A172 (cell line): Measurements from ENCODE around the gene GGACT. TPM values are rescaled to one million over a fixed set of nuclear protein-coding genes. Genes with fewer than 3 reads are reported as not detected.

Source experiments
- DNase-seq: peaks from one replicate; pipeline ENCODE4 v3.0.0-alpha.2; 2015; ENCODE audit warnings: low spot score
- total RNA-seq: library from RNA; depleted of rRNA; stranded (reverse); fragments of >200 nt; shearing (Covaris generic); gene quantifications from 2 replicates; pipeline ENCODE4 v1.2.3, GENCODE V29; 2014

The GGACT gene
- total RNA-seq, 1 experiment from 2014 or later: 0.72 TPM

- peak; percentile 31 for DNase-seq
These were observed 74.5 kb downstream of the GGACT start for GRCh38 chr13:100513987-100514670.

DNA sequence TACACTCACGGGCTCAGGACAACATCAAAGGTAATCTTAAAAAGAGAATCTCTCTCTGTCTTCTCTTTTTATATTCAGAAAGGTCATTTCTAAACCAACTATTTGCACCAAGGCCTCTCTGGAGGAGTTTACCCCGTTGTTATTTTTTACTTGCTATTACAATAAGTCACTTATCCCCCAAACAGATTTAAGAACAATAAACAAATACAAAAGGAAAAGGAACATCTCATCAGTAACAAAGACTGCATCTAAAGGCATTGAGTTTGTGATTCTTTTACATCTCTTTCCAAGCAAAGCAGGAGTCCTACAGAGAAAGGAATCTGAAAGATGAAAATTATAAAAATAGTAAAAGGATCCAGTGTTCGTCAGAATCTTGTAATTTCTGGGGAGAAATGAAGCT, 75.4 kb downstream of the GGACT start:
- DNase-seq: no peak

GRCh38 chr13:100512422-100512821, 76.2 kb downstream of the GGACT start:
- DNase-seq: peak; percentile 68

- no peak for DNase-seq
These were observed 77.1 kb downstream of the GGACT start for GRCh38 chr13:100511466-100511865.

DNA sequence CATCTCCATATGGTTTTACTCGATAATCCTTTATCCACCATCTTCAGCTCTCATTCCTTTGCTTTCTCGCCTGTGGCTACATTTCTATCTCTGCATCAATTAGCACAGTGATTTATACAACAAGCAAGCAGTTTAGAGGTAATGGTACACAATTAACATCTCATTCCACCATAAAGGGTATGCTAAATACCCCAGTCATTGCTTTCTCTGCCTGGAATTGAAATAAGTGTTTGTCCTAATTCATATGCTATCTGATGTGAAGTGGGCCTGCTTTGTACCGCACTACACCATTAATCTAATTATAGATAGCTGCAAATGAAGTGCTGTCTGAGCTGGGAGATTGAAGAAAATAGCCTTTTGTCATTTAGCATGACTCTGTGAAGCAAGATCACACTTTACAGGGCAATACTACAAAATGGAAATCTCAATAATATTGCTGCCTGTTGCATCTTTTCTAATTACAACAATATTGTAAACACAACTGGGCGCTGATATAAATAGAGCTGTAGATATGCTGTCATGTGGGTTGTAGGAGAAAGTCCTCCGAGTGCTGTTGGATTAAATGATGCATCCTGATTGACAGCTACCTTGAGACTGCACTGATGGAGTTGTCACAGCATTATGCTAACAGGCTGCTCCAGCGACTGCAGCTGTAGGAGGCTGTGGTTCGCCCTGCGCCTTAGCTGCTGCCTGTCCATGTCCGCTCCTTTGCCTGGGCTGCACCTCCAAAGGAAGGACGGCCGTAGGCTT, 78.2 kb downstream of the GGACT start:
- no peak for DNase-seq

GRCh38 chr13:100508996-100509395, 79.6 kb downstream of the GGACT start:
- no peak for DNase-seq

GRCh38 chr13:100508455-100508854, 80.1 kb downstream of the GGACT start:
- DNase-seq: no peak

DNA sequence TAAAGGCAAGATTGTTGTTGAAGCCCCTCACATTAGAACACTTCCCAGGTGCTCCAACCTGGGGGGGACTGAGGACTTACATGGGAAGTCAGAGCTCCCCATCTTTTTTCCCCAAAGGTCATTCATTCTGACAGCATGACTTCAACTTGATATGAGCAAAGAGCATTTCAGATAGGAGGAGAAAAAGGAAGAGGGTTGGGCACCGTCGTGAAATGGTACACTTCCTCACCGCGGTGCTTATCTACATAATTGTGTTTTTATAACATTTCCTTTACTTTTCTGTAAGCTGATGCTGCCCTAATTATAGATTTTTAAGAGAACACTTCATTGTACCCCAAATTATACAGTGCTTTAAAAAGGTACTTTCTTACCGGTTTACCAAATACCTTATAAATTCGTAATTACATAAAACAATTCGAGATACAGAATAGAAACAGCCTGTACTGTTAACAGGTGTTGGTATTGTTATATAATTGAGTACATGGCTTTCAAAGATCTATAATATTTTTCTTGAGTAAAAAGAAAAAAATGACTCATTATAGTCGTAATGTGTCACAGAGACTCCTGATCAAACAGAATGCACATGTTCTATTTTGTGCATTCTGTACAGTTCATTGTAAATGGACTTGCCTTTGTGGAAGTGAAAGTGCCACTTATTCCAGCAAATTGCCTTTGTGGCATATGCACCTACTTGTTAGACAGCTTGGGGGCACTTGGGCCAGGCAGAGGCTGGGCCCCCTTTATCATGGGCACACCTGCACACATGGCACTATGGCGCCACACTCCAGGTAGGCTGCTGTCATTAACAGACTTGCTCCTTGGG, 81.8 kb downstream of the GGACT start:
- DNase-seq: no peak

DNA sequence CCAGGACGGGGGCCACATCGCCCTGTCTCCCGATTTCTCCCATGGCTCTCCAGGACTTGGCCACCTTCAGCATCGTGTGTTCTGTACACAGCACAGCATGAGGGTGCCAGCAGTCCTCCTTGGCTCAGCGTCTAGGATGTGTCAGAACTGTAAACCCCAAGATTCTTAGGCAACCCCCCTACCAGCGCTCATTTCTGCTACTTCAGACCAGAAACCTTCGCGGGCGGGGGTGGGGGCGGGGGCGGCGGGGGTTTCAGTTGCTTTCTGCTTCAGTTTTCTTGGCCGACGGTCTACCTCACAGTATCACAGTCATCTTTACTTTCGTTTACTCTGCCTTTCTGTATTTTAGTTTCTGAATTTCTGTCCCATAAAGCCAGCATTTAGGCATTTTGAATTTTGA, 82.4 kb downstream of the GGACT start:
- no peak for DNase-seq

DNA sequence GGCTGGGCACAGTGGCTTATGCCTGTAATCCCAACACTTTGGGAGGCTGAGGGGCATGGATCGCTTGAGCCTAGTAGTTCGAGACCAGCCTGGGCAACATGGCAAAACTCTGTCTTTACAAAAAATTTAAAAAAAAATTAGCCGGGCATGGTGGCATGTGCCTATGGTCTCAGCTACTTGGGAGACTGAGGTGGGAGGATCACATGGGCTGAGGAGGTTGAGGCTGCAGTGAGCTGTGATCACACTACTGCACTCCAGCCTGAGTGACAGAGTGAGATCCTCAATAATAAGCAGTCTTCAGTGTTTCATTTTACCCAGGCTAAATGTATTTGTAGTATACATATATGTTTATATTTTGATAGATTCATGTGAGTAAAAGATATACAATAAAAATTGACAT, 85.0 kb downstream of the GGACT start:
- DNase-seq: no peak

DNA sequence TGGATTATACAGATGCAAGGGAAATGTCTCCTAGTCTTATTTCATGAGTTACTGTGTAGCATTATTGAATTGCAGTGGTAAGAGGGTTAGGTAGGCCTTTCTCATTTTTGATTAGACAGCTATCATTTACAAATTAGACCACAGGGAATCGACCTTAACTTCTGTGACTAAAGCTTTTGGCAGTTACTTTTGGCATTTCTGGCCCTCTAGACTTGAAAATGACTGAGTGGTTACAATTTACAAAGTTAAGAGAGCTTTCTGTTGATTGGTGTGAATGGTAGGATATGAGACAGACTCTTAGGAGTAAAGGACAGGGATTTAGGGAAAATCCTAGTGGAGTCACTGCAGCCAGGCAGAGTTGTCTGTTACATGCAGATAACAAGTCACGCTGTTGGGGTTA, 86.1 kb downstream of the GGACT start:
- DNase-seq: no peak

GRCh38 chr13:100497389-100497788, 91.2 kb downstream of the GGACT start:
- peak; percentile 68 for DNase-seq

GRCh38 chr13:100495455-100495854, 93.1 kb downstream of the GGACT start:
- DNase-seq: no peak

GRCh38 chr13:100493418-100493817, 95.2 kb downstream of the GGACT start:
- DNase-seq: no peak

DNA sequence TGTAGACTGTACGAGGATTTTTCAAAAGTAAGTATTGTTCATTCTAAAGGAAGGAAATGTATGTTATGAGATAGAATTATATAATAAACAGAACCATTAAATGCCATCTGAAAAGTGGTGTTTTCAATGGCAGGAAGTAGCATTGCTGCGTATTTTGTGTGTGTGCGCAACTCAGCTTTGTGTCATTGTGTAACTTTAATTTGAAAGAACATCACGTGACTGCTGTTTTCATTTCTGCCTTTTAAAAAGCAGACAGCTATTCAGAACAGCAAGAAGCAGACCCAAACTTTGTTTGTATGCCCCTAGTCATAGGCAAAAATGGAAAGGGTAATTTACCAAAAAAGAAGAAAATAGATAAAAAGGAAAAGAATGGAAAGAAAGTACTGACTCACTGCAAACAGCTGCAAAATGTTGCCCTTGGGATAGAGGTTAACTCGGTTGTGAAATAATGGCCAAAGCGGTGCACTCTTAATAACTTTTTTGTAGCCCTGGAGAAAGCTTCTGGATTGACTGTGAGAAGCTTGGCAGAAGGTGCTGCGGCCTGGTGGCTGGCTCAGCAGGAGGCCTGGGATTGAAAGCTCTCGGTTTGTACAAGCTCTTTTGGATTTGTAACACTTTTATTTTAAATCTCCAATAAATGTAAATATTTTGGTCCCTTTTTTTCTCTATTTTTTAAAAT, 97.3 kb downstream of the GGACT start:
- peak; percentile 30 for DNase-seq

GRCh38 chr13:100490692-100491091, 97.9 kb downstream of the GGACT start:
- DNase-seq: peak; percentile 29

- no peak for DNase-seq
These were observed 103.3 kb downstream of the GGACT start for GRCh38 chr13:100485265-100485664.

DNA sequence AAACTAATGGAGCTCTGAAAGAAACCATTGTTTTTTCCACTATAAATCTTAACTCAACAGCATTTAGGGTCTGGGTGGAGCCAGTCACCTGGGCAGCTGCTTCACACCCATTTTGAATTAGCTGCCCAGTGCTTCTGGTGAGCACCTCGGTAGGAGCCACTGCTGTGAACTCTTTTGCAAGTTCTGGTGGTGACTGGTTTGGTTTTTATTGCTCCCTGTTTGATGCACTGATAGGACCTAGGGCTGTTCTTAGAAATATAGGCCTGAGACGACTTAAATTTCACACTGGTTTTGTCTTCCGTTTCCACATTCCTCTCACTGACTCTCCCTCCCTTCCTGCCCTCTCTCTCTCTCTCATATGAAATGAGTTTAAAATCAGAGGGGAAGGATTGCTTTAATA, 103.9 kb downstream of the GGACT start:
- no peak for DNase-seq

DNA sequence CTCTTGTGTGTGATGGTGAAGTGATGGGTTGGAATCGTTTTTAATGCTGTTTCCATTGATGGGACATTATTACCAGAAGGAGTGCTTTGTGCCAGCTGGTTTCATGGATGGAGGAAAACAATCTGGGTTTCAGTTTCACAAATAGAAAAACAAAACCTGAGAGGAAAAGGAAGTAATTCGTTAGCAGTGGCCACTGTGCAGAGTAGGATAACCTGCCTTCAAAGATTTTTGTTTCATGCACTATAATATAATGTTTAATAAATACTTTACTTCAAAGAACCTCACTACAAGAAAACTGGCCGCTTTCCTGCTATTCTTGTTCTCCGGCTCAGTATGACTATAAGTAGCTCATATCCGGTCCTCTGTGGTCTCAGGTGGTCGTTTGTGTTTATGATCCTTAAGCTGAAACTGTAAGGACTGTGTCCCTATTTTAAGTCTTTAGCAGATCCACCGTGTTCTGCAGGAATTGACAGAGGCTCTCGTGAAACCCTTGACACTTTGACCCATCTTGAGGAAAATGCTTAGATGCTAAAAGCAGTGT, 104.7 kb downstream of the GGACT start:
- DNase-seq: no peak

DNA sequence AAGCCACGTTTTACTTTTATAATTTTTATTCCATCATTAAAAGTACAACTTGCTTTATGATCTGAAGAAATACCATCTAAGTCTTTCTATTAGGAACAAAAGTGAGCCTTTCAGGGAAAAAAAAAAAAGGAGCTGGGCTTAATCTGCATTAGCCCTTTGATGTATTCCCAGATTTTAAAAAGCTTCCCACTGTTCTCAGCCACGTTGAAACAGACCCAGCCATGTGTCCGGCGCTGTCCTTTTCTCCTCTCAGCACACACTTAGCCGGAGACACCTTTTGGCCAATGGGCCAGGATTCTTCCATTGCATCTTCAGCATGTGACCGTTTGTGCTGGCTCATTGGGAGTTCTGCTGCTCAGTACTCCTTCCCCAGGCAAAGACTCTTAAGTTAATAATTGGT, 105.5 kb downstream of the GGACT start:
- no peak for DNase-seq

DNA sequence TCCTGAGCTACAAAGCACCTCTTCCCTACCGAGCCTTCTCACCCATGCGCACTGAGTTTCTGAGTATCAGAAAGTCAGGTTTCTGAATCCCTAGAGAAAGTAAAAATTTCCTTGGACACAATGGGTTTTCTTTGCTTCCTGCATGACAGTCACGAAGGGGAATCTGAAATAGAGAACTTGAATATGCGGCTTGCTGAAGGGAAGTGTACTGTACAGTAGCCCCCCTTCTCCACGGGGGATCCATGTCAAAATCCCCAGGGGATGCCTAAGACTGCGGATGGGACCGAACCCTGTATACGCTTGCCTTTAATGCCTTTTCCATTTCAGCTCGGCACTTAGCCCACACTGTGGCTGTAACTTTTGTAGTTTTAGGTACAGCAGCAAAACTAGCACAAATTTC, 107.9 kb downstream of the GGACT start:
- DNase-seq: no peak
